Activated naive CD4-positive, alpha-beta T cell treated with Interleukin-2 at 50 U/mL for 16 hours (primary cell): ENCODE data around the gene PAX2.

Source experiments
- DNase-seq: peaks from one replicate; pipeline ENCODE4 v3.0.0-alpha.2; 2020

The PAX2 gene

GRCh38 chr10:100864036-100864885 lies 118.9 kb downstream of the PAX2 start:
- no peak for DNase-seq

GRCh38 chr10:100864978-100865377 lies 119.6 kb downstream of the PAX2 start:
- DNase-seq, result no peak

- no peak for DNase-seq
Measured at GRCh38 chr10:100866010-100866409, 120.6 kb downstream of the PAX2 start.

GRCh38 chr10:100866575-100867098 lies 121.3 kb downstream of the PAX2 start:
- no peak for DNase-seq

- DNase-seq, result no peak
Measured at GRCh38 chr10:100867261-100867963, 122.0 kb downstream of the PAX2 start.

- DNase-seq, result no peak
Measured at GRCh38 chr10:100868382-100868781, 123.0 kb downstream of the PAX2 start.

GRCh38 chr10:100869399-100869798 lies 124.0 kb downstream of the PAX2 start:
- no peak for DNase-seq

GRCh38 chr10:100872034-100872791 lies 126.8 kb downstream of the PAX2 start:
- peak; percentile 55 for DNase-seq

- no peak for DNase-seq
Measured at GRCh38 chr10:100873146-100873826, 127.9 kb downstream of the PAX2 start.

- no peak for DNase-seq
Measured at GRCh38 chr10:100873827-100874326, 128.5 kb downstream of the PAX2 start.

GRCh38 chr10:100874702-100875483 lies 129.5 kb downstream of the PAX2 start:
- no peak for DNase-seq

- DNase-seq, result no peak
Measured at GRCh38 chr10:100875484-100876166, 130.2 kb downstream of the PAX2 start.

GRCh38 chr10:100876585-100877460 lies 131.4 kb downstream of the PAX2 start:
- no peak for DNase-seq

GRCh38 chr10:100877461-100877850 lies 132.1 kb downstream of the PAX2 start:
- no peak for DNase-seq

- peak; percentile 20 for DNase-seq
Measured at GRCh38 chr10:100878291-100878910, 133.0 kb downstream of the PAX2 start.
